ENCODE results near the gene PSMC6. TPM values are rescaled to one million over a fixed set of nuclear protein-coding genes. Genes with fewer than 3 reads are reported as not detected.

PSMC6 gene
- total RNA-seq, 5 donors from 2014 or later (not counting 1 experiment from before 2014, with no cell fraction given) = 71.4 to 103 (median 74.9) TPM

DNA sequence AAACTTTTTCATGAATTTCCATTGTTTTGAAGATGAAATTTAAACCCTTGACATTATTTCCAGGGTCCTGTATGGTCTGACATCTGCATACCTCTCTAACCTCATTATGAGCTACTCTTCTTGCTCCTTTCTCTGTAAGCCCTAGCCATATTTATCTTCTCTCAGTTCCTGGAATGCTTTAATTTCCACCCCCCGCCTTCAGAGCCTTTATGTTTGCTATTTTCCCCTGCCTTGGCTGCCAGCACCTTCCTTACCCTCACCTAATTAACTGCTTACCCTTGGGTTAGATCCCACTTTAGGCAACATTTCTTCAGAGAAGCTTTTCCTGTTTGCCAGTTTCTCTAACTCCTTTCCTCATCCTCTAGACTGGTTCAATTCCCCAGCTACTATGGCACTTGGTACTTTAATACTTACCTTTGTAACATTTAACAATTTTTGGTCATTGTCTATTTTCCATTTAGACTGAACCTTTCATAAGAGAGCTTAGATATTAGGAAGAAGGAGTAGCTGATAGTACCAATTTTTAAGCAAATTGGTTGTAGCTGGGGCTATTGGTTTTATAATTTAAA, 29.0 kb downstream of the PSMC6 start:
- POLR2A ChIA-PET = interaction anchor here in 1 of 2 donors (0.6 to 0.7 kb wide), 2 partner anchors 16 to 23 kb away, joined by 3 to 12 read pairs; no protein-coding TSS in a partner anchor
- peaks cover 0 to 19% of the 10 kb centered on the region in 2 donors for H3K36me3 ChIP-seq (ENCODE audit: control insufficient read depth in 2 of 2, extremely low read depth in 1 of 2, insufficient read depth in 1 of 2, low read length in 1 of 2)
- H3K27me3 Mint-ChIP-seq = no peaks in the 10 kb centered on the region
- no peak overlapping the region for H3K4me3 ChIP-seq (ENCODE audit: control insufficient read depth in 1 of 2, extremely low read depth in 1 of 2, low read length in 1 of 2)
- peak overlapping the region; percentile 41 for H3K27ac ChIP-seq (ENCODE audit: low read length)
- ATAC-seq (replicated peaks in 1 of 4) = peak in 2 of 4 experiments; percentile 24 to 32
- CTCF ChIA-PET = interaction anchor here (0.5 to 1.7 kb wide), 5 partner anchors 13 to 57 kb away, joined by 3 to 5 read pairs (median 3); no protein-coding TSS in a partner anchor
- WGBS (ENCODE audit: insufficient coverage) = 80% methylated on average over 1 of the region's 1 CpG
- peaks cover 47% of the 10 kb centered on the region for H3K36me3 Mint-ChIP-seq
- H3K4me1 ChIP-seq (ENCODE audit: control insufficient read depth in 1 of 2, extremely low read depth in 1 of 2, insufficient read depth in 2 of 2, low read length in 2 of 2) = peaks cover 22 to 28% of the 10 kb centered on the region in 2 experiments
- H3K9me3 ChIP-seq = no peaks in the 10 kb centered on the region
- H3K27ac Mint-ChIP-seq = peak overlapping the region; percentile 86 to 93
- H3K27me3 ChIP-seq (replicated peaks in 1 of 2; ENCODE audit: control insufficient read depth in 2 of 2, extremely low read depth in 1 of 2, insufficient read depth in 2 of 2, low read length in 1 of 2) = no peaks in the 10 kb centered on the region
- peaks cover 0 to 2% (median 0%) of the 10 kb centered on the region in 3 donors for H3K9me3 Mint-ChIP-seq
- DNase-seq = no peak
- H3K4me3 Mint-ChIP-seq = peak overlapping the region; percentile 13 to 41 (median 40)
- H3K4me1 Mint-ChIP-seq = peaks cover 81 to 89% (median 87%) of the 10 kb centered on the region in 3 donors

- ChIA-PET POLR2A (interaction anchor here in 1 of 2 donors (0.6 kb wide), 1 partner anchor 26 kb away, joined by 4 read pairs; no protein-coding TSS in a partner anchor), CTCF (interaction anchor here in 1 of 2 donors (0.6 to 0.9 kb wide), 2 partner anchors 25 to 66 kb away, joined by 3 read pairs; no protein-coding TSS in a partner anchor)
- Histone ChIP-seq H3K27me3 (replicated peaks in 1 of 2; ENCODE audit: control insufficient read depth in 2 of 2, extremely low read depth in 1 of 2, insufficient read depth in 2 of 2, low read length in 1 of 2) (no peaks in the 10 kb centered on the region), H3K4me1 (ENCODE audit: control insufficient read depth in 1 of 2, extremely low read depth in 1 of 2, insufficient read depth in 2 of 2, low read length in 2 of 2) (peaks cover 28 to 35% of the 10 kb centered on the region in 2 experiments), H3K36me3 (ENCODE audit: control insufficient read depth in 2 of 2, extremely low read depth in 1 of 2, insufficient read depth in 1 of 2, low read length in 1 of 2) (peaks cover 0 to 12% of the 10 kb centered on the region in 2 donors), H3K27ac (ENCODE audit: low read length) (peak overlapping the region; percentile 28), H3K4me3 (ENCODE audit: control insufficient read depth in 1 of 2, extremely low read depth in 1 of 2, low read length in 1 of 2) (no peak overlapping the region), H3K9me3 (no peaks in the 10 kb centered on the region)
- no peaks in the 10 kb centered on the region for H3K27me3 Mint-ChIP-seq
- H3K27ac Mint-ChIP-seq = peak overlapping the region; percentile 89 to 98
- DNase-seq (peak in 1 of 35 experiments; percentile 27), ATAC-seq (replicated peaks in 1 of 4) (no peak)
- peaks cover 0 to 2% (median 0%) of the 10 kb centered on the region in 3 donors for H3K9me3 Mint-ChIP-seq
- H3K36me3 Mint-ChIP-seq = peaks cover 40% of the 10 kb centered on the region
- peak overlapping the region in 2 of 3 donors; percentile 21 to 39 for H3K4me3 Mint-ChIP-seq
- peaks cover 88 to 93% (median 90%) of the 10 kb centered on the region in 3 donors for H3K4me1 Mint-ChIP-seq
Measured at GRCh38 chr14:52738409-52738808, 31.4 kb downstream of the PSMC6 start.

GRCh38 chr14:52740751-52741150, 33.8 kb downstream of the PSMC6 start:
- no peak for DNase-seq
- POLR2A ChIA-PET = no interaction called here
- H3K4me3 ChIP-seq (ENCODE audit: control insufficient read depth in 1 of 2, extremely low read depth in 1 of 2, low read length in 1 of 2) = no peak overlapping the region
- Mint-ChIP-seq H3K9me3 (peaks cover 0 to 2% (median 0%) of the 10 kb centered on the region in 3 donors), H3K27ac (peak overlapping the region; percentile 98 to 99), H3K36me3 (peaks cover 29% of the 10 kb centered on the region), H3K4me1 (peaks cover 86 to 89% (median 88%) of the 10 kb centered on the region in 3 donors), H3K27me3 (no peaks in the 10 kb centered on the region), H3K4me3 (peak overlapping the region in 1 of 3 donors; percentile 82)
- peaks cover 0 to 6% of the 10 kb centered on the region in 2 donors for H3K36me3 ChIP-seq (ENCODE audit: control insufficient read depth in 2 of 2, extremely low read depth in 1 of 2, insufficient read depth in 1 of 2, low read length in 1 of 2)
- H3K4me1 ChIP-seq (ENCODE audit: control insufficient read depth in 1 of 2, extremely low read depth in 1 of 2, insufficient read depth in 2 of 2, low read length in 2 of 2) = peaks cover 40 to 43% of the 10 kb centered on the region in 2 experiments
- no peak for ATAC-seq (replicated peaks in 1 of 4)
- no peaks in the 10 kb centered on the region for H3K27me3 ChIP-seq (replicated peaks in 1 of 2; ENCODE audit: control insufficient read depth in 2 of 2, extremely low read depth in 1 of 2, insufficient read depth in 2 of 2, low read length in 1 of 2)
- H3K27ac ChIP-seq (ENCODE audit: low read length) = peak overlapping the region; percentile 93
- CTCF ChIA-PET = no interaction called here
- no CpG with 5 or more reads among the region's 1 CpG for WGBS (ENCODE audit: insufficient coverage)
- H3K9me3 ChIP-seq = no peaks in the 10 kb centered on the region

- Histone ChIP-seq H3K4me1 (ENCODE audit: control insufficient read depth in 1 of 2, extremely low read depth in 1 of 2, insufficient read depth in 2 of 2, low read length in 2 of 2) (peaks cover 39% of the 10 kb centered on the region in 2 experiments), H3K27me3 (replicated peaks in 1 of 2; ENCODE audit: control insufficient read depth in 2 of 2, extremely low read depth in 1 of 2, insufficient read depth in 2 of 2, low read length in 1 of 2) (no peaks in the 10 kb centered on the region), H3K4me3 (ENCODE audit: control insufficient read depth in 1 of 2, extremely low read depth in 1 of 2, low read length in 1 of 2) (peak overlapping the region; percentile 24 to 33), H3K36me3 (ENCODE audit: control insufficient read depth in 2 of 2, extremely low read depth in 1 of 2, insufficient read depth in 1 of 2, low read length in 1 of 2) (peaks cover 0 to 15% of the 10 kb centered on the region in 2 donors), H3K9me3 (no peaks in the 10 kb centered on the region), H3K27ac (ENCODE audit: low read length) (peak overlapping the region; percentile 93)
- Mint-ChIP-seq H3K27me3 (no peaks in the 10 kb centered on the region), H3K4me1 (peaks cover 77 to 86% (median 82%) of the 10 kb centered on the region in 3 donors), H3K36me3 (peaks cover 37% of the 10 kb centered on the region), H3K9me3 (peaks cover 0 to 2% (median 0%) of the 10 kb centered on the region in 3 donors), H3K4me3 (peak overlapping the region; percentile 69 to 82 (median 72)), H3K27ac (peak overlapping the region; percentile 98 to 99)
- DNase-seq (peak in 3 of 35 experiments; percentile 2 to 55 (median 21)), ATAC-seq (replicated peaks in 1 of 4) (peak; percentile 65 to 76 (median 71))
- POLR2A ChIA-PET = interaction anchor here (0.6 to 1.6 kb wide), 10 partner anchors 12 to 220 kb away, joined by 3 to 13 read pairs (median 4); partner anchors contain the start of genes PSMC6 (in 1 of the 2) and STYX (in 1 of the 2)
- CTCF ChIA-PET = interaction anchor here (0.5 to 1.5 kb wide), 10 partner anchors 12 to 721 kb away, joined by 3 to 5 read pairs (median 3); partner anchors contain the start of gene STYX (in 1 of the 2)
Measured at GRCh38 chr14:52741865-52742264, 34.9 kb downstream of the PSMC6 start.

GRCh38 chr14:52748647-52749292, 41.8 kb downstream of the PSMC6 start:
- WGBS (ENCODE audit: insufficient coverage) = 97% methylated on average over 3 of the region's 8 CpGs
- Mint-ChIP-seq H3K36me3 (peaks cover 36% of the 10 kb centered on the region), H3K27ac (no peak overlapping the region), H3K4me3 (no peak overlapping the region), H3K27me3 (no peaks in the 10 kb centered on the region), H3K9me3 (no peaks in the 10 kb centered on the region), H3K4me1 (peaks cover 15 to 41% (median 40%) of the 10 kb centered on the region in 3 donors)
- Histone ChIP-seq H3K27me3 (replicated peaks in 1 of 2; ENCODE audit: control insufficient read depth in 2 of 2, extremely low read depth in 1 of 2, insufficient read depth in 2 of 2, low read length in 1 of 2) (no peaks in the 10 kb centered on the region), H3K4me1 (ENCODE audit: control insufficient read depth in 1 of 2, extremely low read depth in 1 of 2, insufficient read depth in 2 of 2, low read length in 2 of 2) (peaks cover 9 to 11% of the 10 kb centered on the region in 2 experiments), H3K36me3 (ENCODE audit: control insufficient read depth in 2 of 2, extremely low read depth in 1 of 2, insufficient read depth in 1 of 2, low read length in 1 of 2) (peaks cover 0 to 46% of the 10 kb centered on the region in 2 donors), H3K4me3 (ENCODE audit: control insufficient read depth in 1 of 2, extremely low read depth in 1 of 2, low read length in 1 of 2) (no peak overlapping the region), H3K9me3 (no peaks in the 10 kb centered on the region), H3K27ac (ENCODE audit: low read length) (no peak overlapping the region)
- DNase-seq = no peak
- ATAC-seq (replicated peaks in 1 of 4) = no peak
- CTCF ChIA-PET = no interaction called here
- POLR2A ChIA-PET = no interaction called here

All from T-cell (primary cell).